ENCODE data around the gene FUBP3.

DNA sequence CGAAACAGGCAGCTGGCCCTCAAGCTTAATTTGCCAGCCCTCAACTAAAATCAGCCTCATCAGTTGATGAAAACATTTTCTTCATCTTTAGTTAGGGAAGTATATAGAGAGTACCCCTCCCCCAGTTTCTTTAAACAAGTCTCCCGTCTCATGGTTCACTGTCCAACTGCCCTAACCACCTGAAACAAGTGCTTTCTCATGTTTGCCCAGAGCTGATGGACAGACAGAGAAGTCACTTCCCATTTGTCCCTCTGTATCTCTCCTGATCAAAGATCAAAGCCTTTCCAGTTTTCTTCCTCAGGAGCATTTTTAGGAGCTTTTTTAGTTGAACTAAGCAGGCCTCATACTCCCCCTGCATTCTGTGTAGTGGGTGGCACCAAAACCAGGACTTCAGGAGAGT lies 21.7 kb downstream of the FUBP3 start:
- TF ChIP-seq, protein P1, sequence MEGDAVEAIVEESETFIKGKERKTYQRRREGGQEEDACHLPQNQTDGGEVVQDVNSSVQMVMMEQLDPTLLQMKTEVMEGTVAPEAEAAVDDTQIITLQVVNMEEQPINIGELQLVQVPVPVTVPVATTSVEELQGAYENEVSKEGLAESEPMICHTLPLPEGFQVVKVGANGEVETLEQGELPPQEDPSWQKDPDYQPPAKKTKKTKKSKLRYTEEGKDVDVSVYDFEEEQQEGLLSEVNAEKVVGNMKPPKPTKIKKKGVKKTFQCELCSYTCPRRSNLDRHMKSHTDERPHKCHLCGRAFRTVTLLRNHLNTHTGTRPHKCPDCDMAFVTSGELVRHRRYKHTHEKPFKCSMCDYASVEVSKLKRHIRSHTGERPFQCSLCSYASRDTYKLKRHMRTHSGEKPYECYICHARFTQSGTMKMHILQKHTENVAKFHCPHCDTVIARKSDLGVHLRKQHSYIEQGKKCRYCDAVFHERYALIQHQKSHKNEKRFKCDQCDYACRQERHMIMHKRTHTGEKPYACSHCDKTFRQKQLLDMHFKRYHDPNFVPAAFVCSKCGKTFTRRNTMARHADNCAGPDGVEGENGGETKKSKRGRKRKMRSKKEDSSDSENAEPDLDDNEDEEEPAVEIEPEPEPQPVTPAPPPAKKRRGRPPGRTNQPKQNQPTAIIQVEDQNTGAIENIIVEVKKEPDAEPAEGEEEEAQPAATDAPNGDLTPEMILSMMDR (IDR thresholded peaks at IDR 0.05), result no peak
- TF ChIP-seq POLR2A (IDR thresholded peaks at IDR 0.05; ENCODE audit: low read depth) (no peak), EP300 (IDR thresholded peaks at IDR 0.05) (no peak), POLR2AphosphoS5 (IDR thresholded peaks at IDR 0.05) (no peak)
